CD8-positive, alpha-beta memory T cell (primary cell): ENCODE data around the gene SYT15. TPM values are rescaled to one million over a fixed set of nuclear protein-coding genes. Genes with fewer than 3 reads are reported as not detected.
"Not testable (repeated sequence)": the region's sequence is repeated elsewhere in the genome, so short reads cannot be mapped to it uniquely, and the experiment has no call there.

Experiments used
- CTCF ChIA-PET: fragments of 350-600 bp; sonication (Branson Sonifier 250); formaldehyde crosslinking; loops from one replicate; lab custom pipeline; 2021; ENCODE audit warnings: antibody characterized with exemption; lab: Charles Lee
- POLR2A ChIA-PET: fragments of 350-600 bp; sonication (Branson Sonifier 250); formaldehyde crosslinking; loops from one replicate; lab custom pipeline; 2021; ENCODE audit warnings: antibody characterized with exemption; lab: Charles Lee
- DNase-seq, 5 donors: peaks; one replicate each; pipeline versions ENCODE4 v3.0.0 to v3.0.0-alpha.2; 2020 to 2022; ENCODE audit warnings: mixed read lengths in 1 of 5
- H3K27ac ChIP-seq: one replicate; pipeline ENCODE4 v1.7.0; 2013; ENCODE audit warnings: low read depth, mild to moderate bottlenecking, low read length, moderate library complexity
- H3K27me3 ChIP-seq: 2 replicates; pipeline ENCODE4 v1.7.0; 2013; ENCODE audit warnings: low read length, mild to moderate bottlenecking; ENCODE audit not compliant: insufficient read depth, poor library complexity, severe bottlenecking
- H3K36me3 ChIP-seq: 2 replicates; pipeline ENCODE4 v1.7.0; 2013; ENCODE audit warnings: mild to moderate bottlenecking, low read length, moderate library complexity; ENCODE audit not compliant: insufficient read depth
- H3K4me1 ChIP-seq: 2 replicates; pipeline ENCODE4 v1.7.0; 2013; ENCODE audit warnings: mild to moderate bottlenecking, low read length, moderate library complexity; ENCODE audit not compliant: insufficient read depth
- H3K4me3 ChIP-seq: 2 replicates; pipeline ENCODE4 v1.7.0; 2013; ENCODE audit warnings: mild to moderate bottlenecking, low read length
- H3K9me3 ChIP-seq: 2 replicates; pipeline ENCODE4 v1.7.0; 2013; ENCODE audit warnings: mild to moderate bottlenecking, low read length
- H3K27ac Mint-ChIP-seq, 8 donors: one replicate each; pipeline ENCODE4 v1.8.0; 2020 to 2021; ENCODE audit warnings: mixed read lengths in 8 of 8, mild to moderate bottlenecking in 6 of 8, inconsistent platforms in 3 of 8, moderate library complexity in 3 of 8
- H3K27me3 Mint-ChIP-seq, 2 donors: one replicate each; pipeline ENCODE4 v1.8.0; 2020 to 2021; ENCODE audit warnings: mixed read lengths in 2 of 2, mild to moderate bottlenecking in 1 of 2, moderate library complexity in 1 of 2
- H3K36me3 Mint-ChIP-seq, 3 donors: one replicate each; pipeline ENCODE4 v1.8.0; 2020 to 2021; ENCODE audit warnings: mixed read lengths in 3 of 3, inconsistent platforms in 1 of 3, mild to moderate bottlenecking in 1 of 3
- H3K4me1 Mint-ChIP-seq, 3 donors: one replicate each; pipeline ENCODE4 v1.8.0; 2020 to 2021; ENCODE audit warnings: mixed read lengths in 3 of 3, inconsistent platforms in 1 of 3, mild to moderate bottlenecking in 1 of 3
- H3K4me3 Mint-ChIP-seq, 7 donors: one replicate each; pipeline ENCODE4 v1.8.0; 2020 to 2021; ENCODE audit warnings: mixed read lengths in 7 of 7, mild to moderate bottlenecking in 6 of 7, moderate library complexity in 4 of 7, inconsistent platforms in 2 of 7
- H3K9me3 Mint-ChIP-seq, 5 donors: one replicate each; pipeline ENCODE4 v1.8.0; 2020 to 2022; ENCODE audit warnings: mixed read lengths in 5 of 5, mild to moderate bottlenecking in 3 of 5, moderate library complexity in 2 of 5, inconsistent platforms in 1 of 5
- polyA plus RNA-seq: library from polyadenylated mRNA; unstranded; fragments of 300-500 nt; fragmentation: Illumina TruSeq; gene quantifications from one replicate; pipeline ENCODE4 v1.2.3, GENCODE V29; 2021
- total RNA-seq, 2 experiments: library from RNA; stranded (reverse); gene quantifications; one replicate each; pipeline ENCODE4 v1.2.3, GENCODE V29; 2021

Gene SYT15
- total and polyA plus RNA-seq, 3 experiments from 2014 or later, result 0.05 to 0.70 (median 0.69) TPM

DNA sequence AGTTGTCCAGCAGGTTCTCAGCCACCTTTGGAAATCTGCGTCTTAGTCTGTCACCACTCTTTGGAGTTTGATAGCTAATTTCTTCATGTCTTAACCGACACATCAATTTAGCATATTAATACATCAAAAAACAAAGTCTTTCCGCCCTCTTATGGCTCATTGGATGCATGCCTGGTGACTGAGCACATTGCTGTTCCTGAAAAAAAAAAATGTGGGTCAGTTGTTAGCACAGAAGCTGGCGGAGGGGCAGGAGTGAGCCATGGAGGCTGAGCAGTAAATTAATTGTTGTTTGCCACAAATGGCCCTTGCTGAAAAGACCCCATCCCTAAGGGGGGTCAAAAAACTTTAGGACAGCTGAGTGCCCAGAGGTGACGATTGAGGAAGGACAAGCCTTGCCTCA, 5.6 kb upstream of the SYT15 start:
- H3K36me3 Mint-ChIP-seq, H3K36me3 ChIP-seq, CTCF ChIA-PET, POLR2A ChIA-PET, H3K27ac Mint-ChIP-seq, H3K4me1 ChIP-seq, H3K4me1 Mint-ChIP-seq, H3K27ac ChIP-seq, H3K4me3 Mint-ChIP-seq, H3K9me3 ChIP-seq, DNase-seq, H3K9me3 Mint-ChIP-seq, H3K4me3 ChIP-seq, H3K27me3 Mint-ChIP-seq, H3K27me3 ChIP-seq: not testable (repeated sequence)

DNA sequence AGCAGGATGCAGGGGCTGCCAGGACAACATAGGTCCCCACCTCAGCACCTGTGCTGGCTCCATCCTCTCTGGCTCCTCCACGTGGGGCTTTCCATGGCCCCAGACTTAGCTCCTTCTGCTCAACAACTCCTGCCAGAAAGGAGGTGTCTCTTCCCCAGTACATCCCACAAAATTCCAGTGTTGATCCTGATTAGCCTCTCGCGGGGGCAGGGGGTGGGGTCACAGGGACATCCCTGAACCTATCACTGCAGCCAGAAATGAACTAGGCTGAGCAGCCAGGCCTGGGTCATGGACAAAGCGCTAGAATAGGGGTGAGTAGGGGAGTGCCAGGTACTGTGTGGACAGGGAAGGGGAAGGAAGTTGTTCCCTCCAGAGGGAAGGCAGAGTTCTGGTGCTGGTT, 5.0 kb upstream of the SYT15 start:
- H3K27me3 ChIP-seq, H3K4me3 ChIP-seq, H3K27ac ChIP-seq, H3K9me3 Mint-ChIP-seq, H3K9me3 ChIP-seq, H3K36me3 ChIP-seq, DNase-seq, H3K36me3 Mint-ChIP-seq, POLR2A ChIA-PET, H3K4me1 ChIP-seq, H3K4me3 Mint-ChIP-seq, H3K27ac Mint-ChIP-seq, CTCF ChIA-PET, H3K4me1 Mint-ChIP-seq, H3K27me3 Mint-ChIP-seq: not testable (repeated sequence)

DNA sequence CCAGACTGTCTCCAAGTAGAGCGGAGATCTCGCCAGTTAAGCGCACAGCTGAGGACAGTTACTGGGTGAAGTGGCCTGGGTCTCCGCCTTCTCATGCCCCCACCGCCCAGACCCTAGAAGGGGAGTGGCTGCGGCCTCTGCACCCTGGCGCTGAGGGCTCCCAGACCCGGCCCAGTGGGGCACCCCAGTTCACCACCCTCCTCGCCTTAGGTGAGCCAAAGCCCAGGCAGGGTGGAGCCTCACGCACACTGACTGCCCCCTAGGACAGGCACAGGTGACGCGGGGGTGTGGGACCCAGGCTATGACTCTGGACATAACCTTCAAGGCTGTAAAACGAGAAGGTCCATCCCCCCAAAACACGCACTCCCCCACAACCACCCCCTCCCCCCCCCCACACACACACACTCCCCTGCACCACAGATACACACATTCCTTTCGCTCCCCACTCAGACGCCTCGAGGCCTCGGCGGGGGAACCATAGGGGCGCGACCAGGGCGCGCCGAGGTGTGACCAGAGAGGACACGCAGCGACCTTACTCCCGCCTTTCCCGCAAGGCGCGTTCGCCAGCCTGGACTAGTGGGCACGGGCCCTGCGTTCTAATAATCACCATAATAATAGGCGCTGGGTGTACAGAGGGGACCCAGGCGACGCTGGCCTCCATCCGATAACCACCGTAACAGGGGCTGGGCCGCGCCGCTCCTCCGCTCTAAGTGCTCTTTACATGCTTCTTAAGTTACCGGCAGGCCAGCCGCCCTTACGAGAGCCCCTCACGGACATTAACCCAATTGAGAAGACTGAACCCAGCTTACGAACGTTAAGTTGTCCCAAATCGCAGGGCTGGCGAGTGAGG, 1.1 kb upstream of the SYT15 start:
- H3K4me1 Mint-ChIP-seq, H3K27ac Mint-ChIP-seq, H3K4me3 Mint-ChIP-seq, CTCF ChIA-PET, H3K4me3 ChIP-seq, H3K4me1 ChIP-seq, H3K36me3 ChIP-seq, H3K9me3 Mint-ChIP-seq, H3K36me3 Mint-ChIP-seq, POLR2A ChIA-PET, H3K9me3 ChIP-seq, H3K27me3 Mint-ChIP-seq, H3K27ac ChIP-seq, DNase-seq, H3K27me3 ChIP-seq: not testable (repeated sequence)

- DNase-seq, H3K4me1 ChIP-seq, H3K36me3 ChIP-seq, H3K4me3 Mint-ChIP-seq, H3K27ac Mint-ChIP-seq, H3K9me3 Mint-ChIP-seq, CTCF ChIA-PET, H3K4me3 ChIP-seq, H3K27ac ChIP-seq, H3K27me3 Mint-ChIP-seq, POLR2A ChIA-PET, H3K36me3 Mint-ChIP-seq, H3K9me3 ChIP-seq, H3K4me1 Mint-ChIP-seq, H3K27me3 ChIP-seq: not testable (repeated sequence)
Observed at GRCh38 chr10:46579378-46579777, 450 bp downstream of the SYT15 start.

- H3K4me1 ChIP-seq, H3K36me3 Mint-ChIP-seq, H3K27ac Mint-ChIP-seq, H3K4me3 ChIP-seq, H3K27ac ChIP-seq, DNase-seq, H3K27me3 ChIP-seq, POLR2A ChIA-PET, H3K27me3 Mint-ChIP-seq, H3K4me3 Mint-ChIP-seq, H3K9me3 Mint-ChIP-seq, H3K36me3 ChIP-seq, H3K9me3 ChIP-seq, CTCF ChIA-PET, H3K4me1 Mint-ChIP-seq: not testable (repeated sequence)
Observed at GRCh38 chr10:46581997-46582396, 3.1 kb downstream of the SYT15 start.

DNA sequence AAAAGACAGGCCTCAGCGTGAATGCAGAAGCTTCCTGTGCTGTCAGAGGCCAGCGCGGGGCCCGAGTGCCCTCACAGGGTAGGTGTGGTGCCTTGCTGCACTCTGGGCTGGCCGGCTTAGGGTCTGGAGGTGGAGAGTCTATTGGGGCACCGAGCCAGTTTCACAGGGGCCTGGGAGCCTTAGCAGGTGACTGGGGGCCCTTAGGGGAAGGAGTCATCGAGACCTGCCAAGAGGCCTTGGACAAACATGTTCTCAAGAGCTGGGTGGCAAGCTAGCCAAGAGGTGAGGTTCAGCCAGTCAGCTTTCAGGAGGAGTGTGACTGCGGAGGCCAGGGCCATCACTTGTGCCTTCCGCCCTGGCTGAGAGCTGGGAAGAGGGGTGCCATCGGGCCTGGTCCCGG, 3.6 kb downstream of the SYT15 start:
- H3K36me3 Mint-ChIP-seq, H3K4me1 Mint-ChIP-seq, H3K4me3 ChIP-seq, H3K9me3 ChIP-seq, H3K27me3 Mint-ChIP-seq, H3K4me3 Mint-ChIP-seq, DNase-seq, H3K4me1 ChIP-seq, H3K27me3 ChIP-seq, H3K27ac ChIP-seq, H3K9me3 Mint-ChIP-seq, H3K36me3 ChIP-seq, CTCF ChIA-PET, POLR2A ChIA-PET, H3K27ac Mint-ChIP-seq: not testable (repeated sequence)

- H3K27me3 Mint-ChIP-seq, H3K4me3 Mint-ChIP-seq, CTCF ChIA-PET, H3K4me1 Mint-ChIP-seq, H3K9me3 ChIP-seq, H3K4me1 ChIP-seq, H3K9me3 Mint-ChIP-seq, POLR2A ChIA-PET, DNase-seq, H3K27ac Mint-ChIP-seq, H3K36me3 ChIP-seq, H3K27me3 ChIP-seq, H3K27ac ChIP-seq, H3K4me3 ChIP-seq, H3K36me3 Mint-ChIP-seq: not testable (repeated sequence)
Observed at GRCh38 chr10:46584196-46584595, 5.3 kb downstream of the SYT15 start.

GRCh38 chr10:46585246-46585645, 6.3 kb downstream of the SYT15 start:
- H3K27ac Mint-ChIP-seq, H3K27ac ChIP-seq, H3K27me3 Mint-ChIP-seq, H3K4me1 ChIP-seq, CTCF ChIA-PET, H3K4me1 Mint-ChIP-seq, H3K36me3 Mint-ChIP-seq, H3K9me3 ChIP-seq, H3K36me3 ChIP-seq, POLR2A ChIA-PET, H3K9me3 Mint-ChIP-seq, H3K4me3 Mint-ChIP-seq, H3K27me3 ChIP-seq, H3K4me3 ChIP-seq, DNase-seq: not testable (repeated sequence)

DNA sequence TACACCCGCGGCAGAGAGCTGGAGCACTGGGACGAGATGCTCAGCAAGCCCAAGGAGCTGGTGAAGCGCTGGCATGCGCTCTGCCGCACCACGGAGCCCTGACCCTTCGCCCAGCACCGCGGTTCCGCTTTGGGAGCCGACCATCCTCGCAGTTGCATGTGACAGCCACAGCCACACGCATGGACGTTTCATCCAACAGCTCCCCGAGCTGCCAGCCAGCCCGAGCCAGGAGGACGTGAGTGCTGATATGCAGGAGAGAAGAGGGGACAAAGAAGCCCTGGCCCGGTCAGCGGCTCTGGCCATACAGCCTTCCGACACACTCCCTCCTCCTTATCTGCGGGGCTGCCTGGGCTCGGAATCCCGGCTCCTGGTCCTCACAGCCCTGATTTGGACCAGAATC, 8.6 kb downstream of the SYT15 start:
- H3K4me3 ChIP-seq, H3K4me1 ChIP-seq, POLR2A ChIA-PET, H3K27ac ChIP-seq, H3K27me3 ChIP-seq, H3K4me3 Mint-ChIP-seq, H3K36me3 Mint-ChIP-seq, DNase-seq, H3K4me1 Mint-ChIP-seq, H3K9me3 ChIP-seq, CTCF ChIA-PET, H3K9me3 Mint-ChIP-seq, H3K27ac Mint-ChIP-seq, H3K36me3 ChIP-seq, H3K27me3 Mint-ChIP-seq: not testable (repeated sequence)
